ENCODE measurements around the gene XYLT2.

XYLT2 gene

GRCh38 chr17:50356418-50356817 lies 10.5 kb downstream of the XYLT2 start:
- TF ChIP-seq, protein P1, sequence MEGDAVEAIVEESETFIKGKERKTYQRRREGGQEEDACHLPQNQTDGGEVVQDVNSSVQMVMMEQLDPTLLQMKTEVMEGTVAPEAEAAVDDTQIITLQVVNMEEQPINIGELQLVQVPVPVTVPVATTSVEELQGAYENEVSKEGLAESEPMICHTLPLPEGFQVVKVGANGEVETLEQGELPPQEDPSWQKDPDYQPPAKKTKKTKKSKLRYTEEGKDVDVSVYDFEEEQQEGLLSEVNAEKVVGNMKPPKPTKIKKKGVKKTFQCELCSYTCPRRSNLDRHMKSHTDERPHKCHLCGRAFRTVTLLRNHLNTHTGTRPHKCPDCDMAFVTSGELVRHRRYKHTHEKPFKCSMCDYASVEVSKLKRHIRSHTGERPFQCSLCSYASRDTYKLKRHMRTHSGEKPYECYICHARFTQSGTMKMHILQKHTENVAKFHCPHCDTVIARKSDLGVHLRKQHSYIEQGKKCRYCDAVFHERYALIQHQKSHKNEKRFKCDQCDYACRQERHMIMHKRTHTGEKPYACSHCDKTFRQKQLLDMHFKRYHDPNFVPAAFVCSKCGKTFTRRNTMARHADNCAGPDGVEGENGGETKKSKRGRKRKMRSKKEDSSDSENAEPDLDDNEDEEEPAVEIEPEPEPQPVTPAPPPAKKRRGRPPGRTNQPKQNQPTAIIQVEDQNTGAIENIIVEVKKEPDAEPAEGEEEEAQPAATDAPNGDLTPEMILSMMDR (conservative IDR thresholded peaks at IDR 0.05), result no peak
- no peak overlapping the region for H3K27ac ChIP-seq

DNA sequence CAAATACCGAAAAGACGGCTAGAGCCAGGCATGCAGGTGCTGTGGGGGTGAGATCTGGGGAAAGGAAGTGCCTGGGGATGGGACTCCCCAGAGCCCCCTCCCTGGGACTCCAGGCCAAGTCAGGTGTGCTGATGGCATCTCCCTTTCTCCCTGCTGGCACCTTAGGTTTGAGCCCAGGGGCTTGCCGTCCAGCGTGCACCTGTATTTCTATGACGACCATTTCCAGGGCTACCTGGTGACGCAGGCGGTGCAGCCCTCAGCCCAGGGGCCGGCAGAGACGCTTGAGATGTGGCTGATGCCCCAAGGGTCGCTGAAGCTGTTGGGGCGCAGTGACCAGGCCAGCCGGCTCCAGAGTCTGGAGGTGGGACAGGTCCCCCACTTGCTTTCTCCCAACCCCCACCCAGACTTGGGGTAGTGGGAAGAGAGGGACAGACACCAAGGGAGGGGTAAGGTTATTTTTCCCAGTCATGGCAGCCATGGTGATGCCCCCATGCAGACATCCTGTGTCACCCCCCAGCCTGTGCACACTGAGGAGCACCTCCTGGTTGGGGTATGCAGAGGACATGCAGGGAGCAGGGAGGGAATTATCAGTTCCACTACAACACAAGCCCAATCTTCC lies 11.1 kb downstream of the XYLT2 start:
- no peak overlapping the region for H3K27ac ChIP-seq
- TF ChIP-seq, protein P1 (conservative IDR thresholded peaks at IDR 0.05), result no peak

- TF ChIP-seq, protein P1 (conservative IDR thresholded peaks at IDR 0.05), result no peak
- no peak overlapping the region for H3K27ac ChIP-seq
These were observed 12.3 kb downstream of the XYLT2 start for GRCh38 chr17:50358177-50358576.

DNA sequence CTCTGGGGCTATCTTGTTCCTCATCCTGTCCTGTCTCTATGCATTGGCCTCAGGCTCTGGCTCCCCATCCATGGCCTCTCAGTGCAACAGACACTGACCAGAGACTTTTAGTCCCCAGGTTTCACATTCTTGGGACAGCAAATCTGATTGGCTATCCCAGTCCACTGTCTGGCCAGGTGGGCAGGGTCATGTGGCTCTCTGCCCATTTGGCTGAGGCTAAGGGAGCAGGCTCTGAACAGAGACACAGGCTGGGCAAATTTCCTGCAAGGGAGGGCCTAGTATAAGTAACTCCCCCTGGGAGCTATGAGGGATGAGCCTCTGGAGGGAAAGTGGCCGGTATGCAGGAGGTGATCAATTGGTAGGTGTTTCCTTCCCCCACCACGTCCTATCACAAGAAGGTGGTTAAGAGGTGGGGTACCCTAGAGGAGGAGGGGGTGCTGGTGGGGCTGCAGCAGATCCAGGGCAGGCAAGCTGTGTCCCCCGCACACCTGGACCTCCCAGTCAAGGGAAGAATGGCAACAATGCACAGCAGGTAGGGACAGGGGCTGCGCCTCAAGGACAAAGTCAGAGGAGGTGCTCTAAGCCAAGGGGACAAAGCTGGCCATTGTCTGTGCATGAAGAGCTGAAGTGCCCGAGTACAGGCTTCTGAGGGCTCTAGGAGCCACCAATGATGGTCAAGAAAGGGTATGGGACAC lies 13.2 kb downstream of the XYLT2 start:
- H3K27ac ChIP-seq, result no peak overlapping the region
- TF ChIP-seq, protein P1 (conservative IDR thresholded peaks at IDR 0.05), result no peak

- no peak overlapping the region for H3K27ac ChIP-seq
- TF ChIP-seq, protein P1 (conservative IDR thresholded peaks at IDR 0.05), result no peak
These were observed 14.1 kb downstream of the XYLT2 start for GRCh38 chr17:50359998-50360461.

- H3K27ac ChIP-seq, result no peak overlapping the region
- TF ChIP-seq, protein P1 (conservative IDR thresholded peaks at IDR 0.05), result no peak
These were observed 14.7 kb downstream of the XYLT2 start for GRCh38 chr17:50360486-50361115.

All from VCaP (cell line).